Panc1 (cell line): ENCODE data around the gene FBXO30.

Experiments
- CTCF ChIP-seq: fragments of 450-650 bp; IDR thresholded peaks from 2 replicates; pipeline ENCODE4 v1.5.1; 2017; ENCODE audit warnings: mild to moderate bottlenecking
- POLR2AphosphoS5 ChIP-seq: IDR thresholded peaks from 2 replicates; pipeline ENCODE4 v1.6.1; 2012; ENCODE audit warnings: mild to moderate bottlenecking, low read depth, low read length, moderate library complexity
- REST ChIP-seq, 2 experiments: IDR thresholded peaks; 2 replicates each; pipeline ENCODE4 v1.6.1; 2011 to 2012; ENCODE audit warnings: low read depth in 2 of 2, control low read depth in 1 of 2, low read length in 1 of 2, mild to moderate bottlenecking in 1 of 2, moderate library complexity in 1 of 2; ENCODE audit not compliant: insufficient read depth in 1 of 2
- TCF7L2 ChIP-seq: IDR thresholded peaks from 2 replicates; pipeline ENCODE4 v1.6.1; 2011; ENCODE audit warnings: mild to moderate bottlenecking, low read depth, low read length, inconsistent platforms

GRCh38 chr6:145863366-145863765 lies 48.8 kb upstream of the FBXO30 start:
- no peak for TF ChIP-seq CTCF
- no peak for TF ChIP-seq POLR2AphosphoS5
- TF ChIP-seq TCF7L2: no peak
- no peak for TF ChIP-seq REST (IDR thresholded peaks at IDR 0.05; ENCODE audit: insufficient read depth in 1 of 2, low read depth in 2 of 2, low read length in 1 of 2)
